GM12892 (cell line): ENCODE results near the gene ACMSD.

Experiments used
- DNase-seq: peaks from one replicate; pipeline ENCODE4 v3.0.0; 2011; ENCODE audit not compliant: insufficient read length
- FAIRE-seq: peaks from 2 replicates; lab custom pipeline; 2011; peaks lifted over from hg19 to GRCh38; lab: Jason Lieb, UNC
- POLR2A ChIP-seq: IDR thresholded peaks from 2 replicates; pipeline ENCODE4 v1.6.1; 2011; ENCODE audit warnings: low read depth, low read length, control low read depth
- POLR2AphosphoS5 ChIP-seq: IDR thresholded peaks from 2 replicates; pipeline ENCODE4 v1.6.1; 2011; ENCODE audit warnings: low read depth, low read length, control low read depth
- TAF1 ChIP-seq: IDR thresholded peaks from 2 replicates; pipeline ENCODE4 v1.6.1; 2011; ENCODE audit warnings: low read depth, mild to moderate bottlenecking, control low read depth, low read length, borderline replicate concordance

ACMSD gene

GRCh38 chr2:134943540-134943939, 105.1 kb downstream of the ACMSD start:
- FAIRE-seq (peak; percentile 76), DNase-seq (no peak)
- TF ChIP-seq POLR2A (no peak), TAF1 (no peak), POLR2AphosphoS5 (no peak)

- TF ChIP-seq POLR2AphosphoS5 (no peak), POLR2A (no peak), TAF1 (no peak)
- FAIRE-seq (no peak), DNase-seq (no peak)
Observed at GRCh38 chr2:134944975-134945374, 106.6 kb downstream of the ACMSD start.

GRCh38 chr2:134946073-134946472, 107.7 kb downstream of the ACMSD start:
- no peak for FAIRE-seq
- DNase-seq: no peak
- TF ChIP-seq POLR2AphosphoS5 (no peak), TAF1 (no peak)

- DNase-seq (no peak), FAIRE-seq (peak; percentile 80)
- TF ChIP-seq POLR2AphosphoS5 (no peak), TAF1 (no peak), POLR2A (no peak)
Observed at GRCh38 chr2:134949981-134950708, 111.7 kb downstream of the ACMSD start.

- no peak for FAIRE-seq
- TF ChIP-seq TAF1 (no peak), POLR2A (no peak), POLR2AphosphoS5 (no peak)
- no peak for DNase-seq
Observed at GRCh38 chr2:134950886-134951285, 112.5 kb downstream of the ACMSD start.
